ENCODE data around the gene RAD51B.
"Not testable (repeated sequence)": the region's sequence is repeated elsewhere in the genome, so short reads cannot be mapped to it uniquely, and the experiment has no call there.

Gene RAD51B

GRCh38 chr14:68282479-68283377, 463.1 kb downstream of the RAD51B start:
- no peak for DNase-seq

- DNase-seq, result peak in 2 of 3 donors; percentile 17 to 28
These were observed 464.0 kb downstream of the RAD51B start for GRCh38 chr14:68283378-68284123.

GRCh38 chr14:68284333-68284732, 464.8 kb downstream of the RAD51B start:
- DNase-seq, result peak; percentile 68 to 82 (median 70)

- no peak for DNase-seq
These were observed 465.3 kb downstream of the RAD51B start for GRCh38 chr14:68284834-68285233.

GRCh38 chr14:68285421-68286179, 466.0 kb downstream of the RAD51B start:
- peak; percentile 83 to 93 (median 90) for DNase-seq

- DNase-seq, result no peak
These were observed 467.1 kb downstream of the RAD51B start for GRCh38 chr14:68286667-68287066.

- DNase-seq, result not testable (repeated sequence)
These were observed 469.9 kb downstream of the RAD51B start for GRCh38 chr14:68289452-68289851.

GRCh38 chr14:68291820-68292219, 472.2 kb downstream of the RAD51B start:
- DNase-seq, result no peak

GRCh38 chr14:68292441-68293215, 473.0 kb downstream of the RAD51B start:
- no peak for DNase-seq

GRCh38 chr14:68293404-68293803, 473.8 kb downstream of the RAD51B start:
- no peak for DNase-seq

GRCh38 chr14:68295316-68295816, 475.8 kb downstream of the RAD51B start:
- DNase-seq, result no peak

GRCh38 chr14:68297039-68297438, 477.5 kb downstream of the RAD51B start:
- DNase-seq, result no peak

- DNase-seq, result peak; percentile 36 to 42 (median 41)
These were observed 478.4 kb downstream of the RAD51B start for GRCh38 chr14:68297876-68298468.

GRCh38 chr14:68300608-68301007, 481.0 kb downstream of the RAD51B start:
- no peak for DNase-seq

GRCh38 chr14:68301219-68301618, 481.6 kb downstream of the RAD51B start:
- DNase-seq, result no peak

- not testable (repeated sequence) for DNase-seq
These were observed 483.4 kb downstream of the RAD51B start for GRCh38 chr14:68302938-68303337.

GRCh38 chr14:68305738-68306137, 486.2 kb downstream of the RAD51B start:
- DNase-seq, result no peak

GRCh38 chr14:68306265-68306933, 486.8 kb downstream of the RAD51B start:
- no peak for DNase-seq

- DNase-seq, result no peak
These were observed 487.6 kb downstream of the RAD51B start for GRCh38 chr14:68306934-68307789.

- no peak for DNase-seq
These were observed 488.2 kb downstream of the RAD51B start for GRCh38 chr14:68307790-68308168.

All from suppressor macrophage treated with lipopolysaccharide for 1 hour (primary cell).